GM06990 (cell line): Measurements from ENCODE around the gene SPTBN4.
"Not testable (repeated sequence)": the region's sequence is repeated elsewhere in the genome, so short reads cannot be mapped to it uniquely, and the experiment has no call there.

Source experiments
- DNase-seq: peaks from one replicate; pipeline ENCODE4 v3.0.0-alpha.2; 2011; ENCODE audit not compliant: insufficient read length; ENCODE audit errors: extremely low read depth
- H3K27me3 ChIP-seq: replicated peaks from 2 replicates; pipeline ENCODE4 v1.6.0; 2011; ENCODE audit warnings: low read length; ENCODE audit not compliant: control insufficient read depth, insufficient read depth
- H3K36me3 ChIP-seq: 2 replicates; pipeline ENCODE4 v1.5.1; 2011; ENCODE audit warnings: low read length; ENCODE audit not compliant: control insufficient read depth, insufficient read depth
- H3K4me3 ChIP-seq: replicated peaks from 2 replicates; pipeline ENCODE4 v1.5.1; 2011; ENCODE audit warnings: low read depth, mild to moderate bottlenecking, control low read depth, low read length
- CTCF ChIP-seq: IDR thresholded peaks from 2 replicates; pipeline ENCODE4 v1.5.1; 2011; ENCODE audit warnings: low read length, control low read depth, mild to moderate bottlenecking, inconsistent platforms; ENCODE audit not compliant: insufficient read depth, poor library complexity, severe bottlenecking

Gene SPTBN4

GRCh38 chr19:40424637-40425449 is 42.0 kb upstream of the SPTBN4 start:
- no peak for TF ChIP-seq CTCF
- Histone ChIP-seq H3K4me3 (peak overlapping the region; percentile 95), H3K27me3 (no peaks in the 10 kb centered on the region), H3K36me3 (peaks cover 8% of the 10 kb centered on the region)
- no peak for DNase-seq

GRCh38 chr19:40425450-40426287 is 41.1 kb upstream of the SPTBN4 start, which contains the start of gene SERTAD1:
Gene SERTAD1 (minus strand): TSS chr19:40425992. CDS start chr19:40423546, 2,446 bp downstream.
- TF ChIP-seq CTCF = peak; percentile 95
- Histone ChIP-seq H3K27me3 (no peaks in the 10 kb centered on the region), H3K36me3 (peaks cover 8% of the 10 kb centered on the region), H3K4me3 (peak within 1 kb of the TSS; percentile 95)
- peak; percentile 99 for DNase-seq

- not testable (repeated sequence) for H3K27me3 ChIP-seq, DNase-seq, H3K4me3 ChIP-seq, H3K36me3 ChIP-seq
Measured at GRCh38 chr19:40428197-40428596, 38.6 kb upstream of the SPTBN4 start.

GRCh38 chr19:40430242-40430641 is 36.6 kb upstream of the SPTBN4 start:
- DNase-seq, H3K4me3 ChIP-seq, H3K27me3 ChIP-seq, H3K36me3 ChIP-seq: not testable (repeated sequence)

GRCh38 chr19:40431698-40432097 is 35.1 kb upstream of the SPTBN4 start:
- Histone ChIP-seq H3K4me3 (no peak overlapping the region), H3K36me3 (no peaks in the 10 kb centered on the region), H3K27me3 (no peaks in the 10 kb centered on the region)
- no peak for DNase-seq
- no peak for TF ChIP-seq CTCF

GRCh38 chr19:40432760-40433159 is 34.0 kb upstream of the SPTBN4 start:
- not testable (repeated sequence) for H3K36me3 ChIP-seq, DNase-seq, H3K4me3 ChIP-seq, H3K27me3 ChIP-seq
